Erythroblast (primary cell): ENCODE measurements around the gene TNNC2.

Experiments used
- GATA1 ChIP-seq: IDR thresholded peaks from 2 replicates; pipeline ENCODE4 v1.6.1; 2011; ENCODE audit warnings: low read depth, mild to moderate bottlenecking, control low read depth, low read length, moderate library complexity
- POLR2A ChIP-seq: IDR thresholded peaks from 2 replicates; pipeline ENCODE4 v1.6.1; 2011; ENCODE audit warnings: mild to moderate bottlenecking, low read length

DNA sequence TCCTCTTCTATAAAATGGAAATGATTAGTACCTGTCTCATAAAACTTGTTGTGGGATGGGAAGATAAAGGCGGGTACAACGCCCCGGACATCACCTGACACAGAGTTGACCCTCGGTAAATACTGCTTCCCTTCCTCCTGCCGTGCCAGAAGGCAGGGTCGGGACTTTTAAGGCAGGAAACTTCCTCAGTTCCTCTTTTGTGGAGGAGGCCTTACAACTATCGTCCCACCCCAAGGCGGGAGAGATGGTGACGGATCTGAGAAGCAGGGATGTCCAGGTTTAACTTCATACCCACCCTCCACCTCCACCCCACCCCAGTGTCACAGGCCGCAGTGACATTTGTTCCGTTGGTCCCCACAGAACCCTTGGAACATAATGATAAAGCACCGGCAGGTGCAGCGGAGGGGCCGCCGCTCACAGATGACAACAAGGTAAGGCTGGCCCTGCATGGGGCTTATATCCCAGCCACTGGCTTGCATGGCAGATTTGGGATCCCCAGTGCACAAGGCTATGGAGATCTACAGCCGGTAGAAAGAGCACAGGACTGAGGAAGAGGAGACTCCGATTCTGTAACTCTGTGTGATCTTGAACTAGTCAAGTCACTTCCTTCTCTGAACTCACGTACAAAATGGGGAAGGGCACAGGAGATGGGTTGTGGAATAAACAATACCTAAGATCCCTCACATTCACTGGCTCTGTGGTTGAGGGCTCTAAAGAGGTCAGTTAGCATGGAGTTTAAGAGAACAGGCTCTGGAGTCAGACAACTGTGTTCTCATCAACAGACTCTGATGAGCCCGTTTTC, 34.6 kb downstream of the TNNC2 start:
- TF ChIP-seq POLR2A = no peak
- TF ChIP-seq GATA1 = no peak
